Stimulated activated CD8-positive, alpha-beta memory T cell treated with anti-CD3 and anti-CD28 coated beads, Interleukin-4, amount 100 ng/mL, for 1 hour (primary cell): ENCODE measurements around the gene PRELID1.
"Not testable (repeated sequence)": the region's sequence is repeated elsewhere in the genome, so short reads cannot be mapped to it uniquely, and the experiment has no call there.

ENCODE experiments used
- DNase-seq, 2 donors: peaks; one replicate each; pipeline ENCODE4 v3.0.0-alpha.2; 2020; ENCODE audit warnings: low read depth in 2 of 2, low spot score in 1 of 2

Gene PRELID1

DNA sequence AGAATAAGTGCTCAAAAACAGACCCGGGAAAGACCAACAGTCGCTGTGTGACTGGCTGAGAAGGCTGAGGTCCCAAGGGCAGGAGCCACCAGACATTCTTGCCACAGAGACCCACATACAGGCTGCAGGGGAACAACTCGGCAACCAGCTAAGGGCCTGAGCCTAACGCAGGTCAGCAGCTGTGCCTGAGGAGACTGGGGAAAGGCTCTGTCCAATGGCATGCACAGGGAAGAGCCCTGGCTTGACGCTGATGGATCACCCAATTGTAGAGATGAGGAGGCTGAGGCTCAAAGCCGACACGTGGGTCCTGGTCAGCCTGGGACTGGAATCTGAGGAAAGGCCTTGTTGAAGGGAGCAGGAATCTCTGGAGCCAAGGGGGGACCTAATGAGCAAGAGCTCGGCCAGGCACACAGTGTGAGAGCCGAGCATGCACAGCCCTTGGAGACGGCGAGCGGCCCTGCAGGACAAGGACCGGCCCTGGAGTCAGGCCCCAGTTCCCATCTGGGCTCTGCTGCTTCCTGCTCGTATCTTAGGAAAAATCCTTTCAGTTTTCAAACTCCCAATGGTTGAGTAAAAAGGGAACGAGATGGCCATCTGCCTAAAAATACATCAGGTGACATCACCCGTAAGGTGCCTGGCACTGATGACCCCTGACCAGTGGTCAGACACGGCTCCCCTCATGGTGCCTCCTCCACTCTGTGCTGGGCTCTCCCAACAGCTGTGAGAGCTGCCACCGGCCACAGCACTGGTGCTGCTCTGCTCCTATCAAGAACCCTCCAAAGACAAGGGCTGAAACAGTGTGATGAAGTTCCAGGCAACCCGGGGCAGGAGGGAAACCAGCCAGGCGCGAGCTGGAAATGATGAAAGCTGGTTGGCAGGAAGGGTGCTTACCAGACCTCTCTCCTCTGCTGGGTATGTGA is 31.4 kb downstream of the PRELID1 start:
- DNase-seq: no peak

DNA sequence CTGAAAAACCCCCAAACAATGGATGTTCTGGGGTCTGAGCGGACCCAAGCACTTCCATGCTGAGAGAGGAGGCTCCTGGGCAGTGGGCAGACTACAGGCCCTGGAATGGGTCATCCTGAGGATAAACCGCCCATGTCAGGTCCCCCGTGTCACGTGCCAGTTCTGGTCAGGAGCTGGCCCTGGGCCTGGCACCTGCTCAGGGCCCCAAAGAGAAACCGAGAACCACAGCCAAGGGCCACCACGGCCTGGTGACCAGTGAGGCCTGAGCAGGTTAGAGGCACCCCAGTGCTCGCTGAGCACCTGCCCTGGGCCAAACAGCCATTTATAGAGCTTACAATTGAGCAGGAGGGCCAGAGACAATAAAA is 32.1 kb downstream of the PRELID1 start:
- no peak for DNase-seq

DNA sequence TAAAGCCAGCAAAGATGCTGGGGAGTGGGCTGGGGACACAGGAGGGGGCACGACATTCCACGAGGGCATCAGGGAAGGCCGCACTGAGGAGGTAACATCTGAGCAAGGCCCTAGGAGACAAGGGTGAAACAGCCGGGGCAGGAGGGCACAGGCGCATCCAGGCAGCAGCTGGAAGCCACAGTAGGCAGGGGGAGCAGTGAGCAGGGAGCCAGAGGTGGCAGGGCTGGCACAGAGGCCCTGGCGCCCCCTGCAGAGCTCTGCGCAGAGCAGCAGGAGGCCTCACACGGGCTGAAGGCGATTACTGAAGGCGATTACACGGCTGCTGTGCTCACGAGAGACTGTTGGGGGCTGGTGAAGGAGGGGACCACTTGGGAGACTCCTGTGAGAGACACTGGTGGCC is 32.5 kb downstream of the PRELID1 start:
- DNase-seq: no peak

DNA sequence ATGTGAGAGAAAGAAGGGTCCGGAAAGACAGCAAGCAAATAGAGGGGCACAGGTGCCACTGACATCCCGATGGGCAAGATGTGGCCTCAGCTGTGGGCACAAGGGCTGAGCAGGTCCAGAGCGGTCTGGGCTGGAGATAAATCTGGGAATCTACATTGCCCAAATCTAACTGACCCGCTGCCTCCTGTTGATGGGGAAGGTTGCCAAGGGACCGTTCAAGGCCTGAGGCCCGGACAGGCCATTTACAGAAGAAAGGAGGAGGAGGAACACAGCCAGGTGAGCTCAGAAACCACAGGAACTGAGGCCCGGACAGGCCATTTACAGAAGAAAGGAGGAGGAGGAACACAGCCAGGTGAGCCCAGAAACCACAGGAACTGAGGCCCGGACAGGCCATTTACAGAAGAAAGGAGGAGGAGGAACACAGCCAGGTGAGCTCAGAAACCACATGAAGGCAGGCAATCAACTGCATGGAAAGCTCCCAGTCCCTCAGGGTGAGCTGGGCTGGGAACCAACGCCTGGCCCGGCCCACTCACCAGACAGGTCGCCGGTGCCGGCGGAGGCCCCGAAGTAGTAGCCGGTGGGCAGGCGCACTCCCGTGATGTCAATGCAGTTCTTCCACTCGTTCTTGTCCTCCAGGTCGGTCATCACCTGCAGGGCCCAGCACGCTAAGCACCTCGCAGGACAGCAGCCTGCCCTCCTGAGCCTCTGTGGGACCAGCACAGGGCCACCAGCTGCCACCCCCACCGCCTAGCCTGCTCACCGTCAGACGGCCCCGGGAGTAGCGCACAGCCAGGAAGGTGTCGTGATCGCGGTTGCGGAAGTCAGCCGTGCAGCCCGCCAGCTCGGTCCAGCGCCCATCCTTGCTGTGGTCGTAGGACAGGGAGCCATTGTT is 33.2 kb downstream of the PRELID1 start:
- no peak for DNase-seq

DNA sequence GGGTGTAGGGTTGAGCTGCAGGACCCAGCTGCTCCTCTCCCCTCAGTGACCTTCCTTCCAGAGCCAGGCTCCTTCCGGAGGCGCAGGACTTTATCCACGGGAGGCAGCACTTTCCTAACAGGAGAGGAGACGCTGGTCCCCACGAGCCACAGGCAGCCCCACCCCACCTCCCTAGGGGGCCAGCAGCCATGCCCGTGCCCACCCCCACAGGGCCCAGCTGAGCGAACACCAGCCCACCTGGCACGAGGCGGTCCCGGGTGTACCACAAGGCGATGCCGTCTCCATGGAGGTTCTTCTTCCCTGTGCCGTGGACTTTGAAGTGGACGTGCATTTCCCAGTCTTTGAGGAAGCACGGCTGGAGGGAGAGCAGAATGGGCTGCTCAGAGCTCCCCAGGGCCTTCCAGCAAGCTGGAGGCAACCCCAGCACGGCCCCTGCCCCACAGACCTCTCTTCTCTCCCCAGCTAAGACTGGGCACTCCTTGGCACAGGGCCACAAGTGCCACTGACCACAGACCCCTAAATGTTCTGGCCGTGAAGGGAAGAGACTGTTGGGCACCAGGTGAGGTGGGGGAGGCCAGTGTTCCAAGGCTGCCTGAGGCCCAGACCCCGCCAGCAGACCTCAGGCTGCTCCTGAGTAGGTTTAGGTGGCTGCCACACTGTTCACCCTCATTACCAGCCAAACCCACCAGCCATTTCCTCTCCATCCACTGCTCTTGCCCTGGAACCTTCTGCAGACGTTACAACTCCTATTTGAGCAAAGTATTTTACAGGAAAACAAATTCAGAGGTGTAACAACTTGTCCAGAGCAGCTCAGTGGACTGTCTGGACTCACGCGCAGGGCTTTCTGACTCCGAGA is 34.9 kb downstream of the PRELID1 start:
- no peak for DNase-seq

DNA sequence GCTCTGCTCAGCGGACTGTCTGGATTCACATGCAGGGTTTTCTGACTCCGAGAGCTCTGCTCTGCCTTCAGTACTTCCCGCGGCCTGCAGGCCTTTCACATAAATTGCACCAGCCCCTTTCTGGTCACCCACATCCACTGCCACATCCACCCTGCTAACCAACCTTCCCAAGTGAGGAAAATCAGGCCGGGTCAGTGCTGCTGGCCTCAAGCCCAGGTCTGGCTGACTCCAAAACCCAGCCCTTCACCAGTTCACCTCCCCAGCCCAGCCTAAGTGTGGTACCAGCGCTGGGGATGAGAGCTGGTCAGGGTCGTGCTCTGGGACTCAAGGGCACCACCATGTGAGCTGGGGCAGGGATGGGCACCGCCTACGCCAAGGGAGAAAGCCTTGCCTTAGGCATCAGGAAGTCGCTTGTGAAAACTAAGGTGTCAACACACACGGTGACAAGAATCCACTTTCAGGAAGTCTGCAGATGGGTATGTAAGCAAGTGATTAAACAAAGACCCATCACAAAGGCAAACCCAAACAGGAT is 35.6 kb downstream of the PRELID1 start:
- DNase-seq: no peak

DNA sequence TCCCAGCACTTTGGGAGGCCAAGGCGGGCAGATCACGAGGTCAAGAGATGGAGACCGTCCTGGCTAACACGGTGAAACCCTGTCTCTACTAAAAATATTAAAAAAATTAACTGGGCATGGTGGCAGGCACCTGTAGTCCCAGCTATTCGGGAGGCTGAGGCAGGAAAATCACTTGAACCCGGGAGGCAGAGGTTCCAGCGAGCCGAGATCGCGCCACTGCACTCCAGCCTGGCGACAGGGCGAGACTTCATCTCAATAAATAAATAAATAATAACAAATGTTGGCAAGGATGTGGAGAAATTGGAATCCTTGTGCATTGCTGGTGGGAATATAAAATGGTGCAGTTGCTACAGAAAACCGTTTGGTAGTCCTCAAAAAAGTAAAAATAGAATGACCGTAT is 39.4 kb downstream of the PRELID1 start:
- DNase-seq: not testable (repeated sequence)

DNA sequence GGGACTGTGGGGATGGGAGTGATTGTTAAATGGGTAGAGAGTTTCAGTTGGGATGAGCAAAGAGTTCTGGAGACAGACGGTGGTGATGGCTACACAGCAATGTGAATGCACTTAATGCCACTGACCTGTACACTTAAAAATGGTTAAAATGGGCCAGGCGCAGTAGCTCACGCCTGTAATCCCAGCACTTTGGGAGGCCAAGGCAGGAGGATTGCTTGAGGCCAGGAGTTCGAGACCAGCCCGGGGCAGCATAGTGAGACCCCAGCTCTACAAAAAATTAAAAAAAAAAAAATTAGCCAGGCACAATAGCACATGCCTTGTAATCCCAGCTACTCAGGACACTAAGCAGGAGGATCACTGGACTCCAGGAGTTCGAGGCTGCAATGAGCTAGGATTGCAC is 40.2 kb downstream of the PRELID1 start:
- DNase-seq: no peak

DNA sequence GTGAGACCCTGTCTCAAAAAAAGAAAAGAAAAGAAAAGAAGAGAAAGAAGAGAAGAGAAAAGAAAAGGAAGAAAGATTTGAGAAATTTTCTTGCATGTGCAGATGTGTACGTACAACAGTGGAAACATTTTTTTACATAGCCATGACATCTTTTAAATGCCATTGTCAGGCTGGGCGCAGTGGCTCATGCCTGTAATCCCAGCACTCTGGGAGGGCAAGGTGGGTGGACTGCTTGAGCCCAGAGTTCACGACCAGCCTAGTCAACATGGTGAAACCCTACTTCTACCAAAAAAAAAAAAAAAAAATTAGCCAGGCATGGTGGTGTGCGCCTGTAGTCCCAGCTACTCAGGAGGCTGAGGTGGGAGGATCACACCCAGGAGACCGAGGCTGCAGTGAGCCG is 41.3 kb downstream of the PRELID1 start:
- DNase-seq: no peak

DNA sequence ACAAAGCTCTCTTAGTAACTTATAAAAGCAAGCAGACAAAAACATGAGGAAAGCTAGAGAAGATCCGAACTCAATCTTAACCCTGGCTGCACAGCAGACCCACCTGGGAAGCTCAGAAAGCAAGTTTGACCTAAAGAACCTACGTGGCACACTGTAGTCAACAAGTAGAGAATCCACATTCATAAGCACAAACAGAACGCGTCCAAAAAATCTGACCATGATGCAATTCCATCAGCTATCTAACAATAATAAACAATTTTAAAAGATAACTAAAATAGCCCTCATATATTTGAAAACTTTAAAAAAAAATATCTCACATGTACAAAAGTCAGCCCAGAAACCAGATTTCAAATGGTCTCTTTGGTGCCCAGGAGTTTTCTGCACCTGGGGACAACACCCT is 43.2 kb downstream of the PRELID1 start:
- no peak for DNase-seq

DNA sequence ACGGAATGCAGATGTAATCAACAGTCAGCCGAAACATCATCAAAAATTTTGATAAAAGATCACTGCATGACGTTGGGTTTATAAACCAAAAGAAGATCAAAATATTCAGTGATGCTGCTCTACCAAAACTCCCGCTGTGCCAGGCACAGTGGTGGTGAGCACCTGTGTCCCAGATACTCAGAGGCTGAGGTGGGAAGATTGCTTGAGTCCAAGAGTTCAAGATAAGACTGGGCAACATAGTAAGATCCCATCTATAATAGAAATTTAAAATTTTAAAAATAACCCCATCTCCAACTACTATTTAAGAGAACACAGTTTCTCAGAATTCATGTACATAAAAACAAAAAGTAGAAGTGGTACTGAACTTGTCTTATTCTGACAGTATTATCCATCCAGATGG is 44.1 kb downstream of the PRELID1 start:
- no peak for DNase-seq

DNA sequence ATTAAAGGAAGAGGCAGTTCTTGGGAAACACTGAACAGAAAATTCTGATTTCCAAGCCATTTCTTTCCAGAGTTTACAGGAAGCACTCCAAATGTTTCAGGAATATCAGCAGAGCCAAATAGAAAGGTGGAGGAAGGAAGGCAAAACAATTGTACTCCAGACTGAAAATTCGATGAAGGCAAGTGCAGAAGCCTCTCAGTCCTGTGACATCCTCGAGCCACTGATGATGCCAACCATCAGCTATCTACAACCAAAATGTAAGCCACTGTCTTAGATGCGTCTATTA is 45.7 kb downstream of the PRELID1 start:
- no peak for DNase-seq

DNA sequence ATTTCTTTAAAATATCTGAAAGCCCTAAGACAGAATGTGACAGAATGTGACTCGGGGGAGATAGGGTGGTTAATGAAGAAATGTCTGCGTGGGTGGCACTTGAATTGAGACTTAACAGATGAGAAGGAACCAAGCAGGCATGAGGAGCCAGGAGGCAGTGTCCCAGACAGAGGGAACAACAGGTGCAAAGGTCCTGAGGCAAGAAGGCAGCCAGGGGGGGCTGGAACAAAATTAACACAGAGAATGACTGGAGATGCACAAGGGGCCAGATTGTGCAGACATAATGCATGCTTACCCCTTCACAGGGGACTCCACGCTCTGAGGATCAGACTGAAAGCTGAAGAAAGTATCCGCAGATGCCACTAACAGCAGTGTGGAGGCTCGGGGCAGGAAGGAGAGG is 46.2 kb downstream of the PRELID1 start:
- DNase-seq: no peak

DNA sequence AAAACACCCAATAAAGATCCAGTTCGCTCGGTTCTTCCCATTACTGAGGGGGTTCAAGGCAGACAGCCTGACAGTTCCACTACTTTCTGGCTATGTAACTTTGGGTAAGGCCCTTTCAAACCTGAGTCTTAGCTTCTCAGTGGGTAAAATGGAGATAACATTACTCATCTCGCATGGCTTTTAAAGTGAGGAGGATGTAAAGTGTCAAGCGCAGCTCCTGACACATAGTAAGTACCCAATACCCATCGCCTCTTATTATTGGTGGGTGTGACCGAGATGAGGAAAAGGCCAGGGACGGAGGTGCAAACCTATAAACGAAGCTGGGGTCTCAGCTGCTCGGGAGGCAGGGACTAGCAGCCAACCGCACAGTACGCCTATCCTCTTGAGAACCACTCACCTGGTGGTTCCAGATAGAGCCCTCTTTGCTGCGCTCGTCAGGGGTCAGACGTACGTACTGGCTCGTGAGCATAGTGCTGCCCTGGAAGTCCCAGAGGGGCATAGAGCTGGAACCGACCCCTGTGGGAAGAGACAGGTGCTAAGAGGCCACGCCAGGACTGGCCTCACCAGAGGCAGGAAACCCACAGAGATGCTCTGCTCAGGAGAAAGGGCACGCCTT is 47.3 kb downstream of the PRELID1 start:
- DNase-seq: no peak

DNA sequence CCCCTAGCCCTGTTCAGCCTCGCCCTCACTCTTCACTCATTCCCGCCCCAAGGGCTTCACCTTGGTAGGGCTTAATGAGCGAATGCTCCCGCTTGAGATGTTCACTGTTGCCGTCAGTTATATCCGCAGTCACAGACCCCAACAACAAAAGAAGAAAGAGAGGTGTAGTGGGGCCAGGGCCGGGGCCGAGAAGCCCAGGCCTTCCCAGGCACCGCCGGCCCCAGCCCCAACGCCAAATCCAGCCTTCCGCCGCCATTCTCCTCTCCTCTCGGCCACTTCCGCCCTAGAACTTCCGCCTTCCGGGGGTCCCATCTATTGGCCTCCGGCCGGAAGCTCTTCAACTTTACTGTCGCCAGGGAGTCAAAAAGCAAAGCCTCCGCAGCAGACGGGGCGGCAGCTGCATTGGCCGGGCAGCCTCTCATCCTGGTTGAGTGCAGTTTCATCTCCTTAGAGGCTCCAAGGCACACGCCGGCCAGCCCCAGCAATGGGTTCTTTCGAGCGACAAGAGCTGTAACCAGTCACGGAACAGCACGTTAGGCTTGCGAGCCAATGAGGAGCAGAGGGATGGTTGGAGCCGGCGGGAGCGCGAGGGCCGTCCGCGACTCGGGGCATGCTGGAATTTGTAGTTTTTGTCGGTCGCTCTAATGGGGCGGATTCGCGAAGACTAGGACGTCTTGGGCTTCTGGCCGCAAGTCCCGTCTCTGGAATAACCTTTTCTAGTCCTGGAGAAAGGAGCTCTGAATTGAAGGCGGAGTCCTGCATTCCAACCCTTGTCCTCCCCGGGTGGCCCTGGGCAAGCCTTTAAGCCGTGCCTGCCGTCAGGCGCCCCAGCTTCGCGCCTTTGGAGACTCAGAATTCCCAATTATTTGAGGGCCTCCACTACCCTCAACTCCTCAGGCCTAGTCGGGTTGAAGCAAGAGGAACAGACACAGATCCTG is 48.1 kb downstream of the PRELID1 start, which contains the start of gene LMAN2:
LMAN2 (minus strand) TSS at position 277 of the 938 bp plus-strand sequence; CDS start at position 256, 21 bp downstream.
- DNase-seq: peak; percentile 67 to 76

DNA sequence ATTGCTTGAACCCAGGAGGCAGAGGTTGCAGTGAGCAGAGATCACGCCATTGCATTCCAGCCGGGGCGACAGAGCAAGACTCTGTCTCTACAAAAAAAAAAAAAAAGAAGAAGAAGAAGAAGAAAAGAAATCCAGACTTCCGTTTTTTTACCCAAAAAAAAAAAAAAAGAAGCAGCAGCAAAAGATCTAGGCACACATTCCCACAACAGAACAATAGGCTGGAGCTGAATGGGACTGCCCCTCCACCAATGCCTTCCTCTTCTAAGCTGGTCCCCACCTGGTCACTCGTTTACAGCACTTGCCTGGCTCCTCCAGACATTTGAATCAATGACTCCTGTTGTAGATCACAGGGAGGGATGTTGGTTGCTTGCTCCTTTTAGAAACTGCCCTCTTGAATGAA is 49.5 kb downstream of the PRELID1 start:
- no peak for DNase-seq

DNA sequence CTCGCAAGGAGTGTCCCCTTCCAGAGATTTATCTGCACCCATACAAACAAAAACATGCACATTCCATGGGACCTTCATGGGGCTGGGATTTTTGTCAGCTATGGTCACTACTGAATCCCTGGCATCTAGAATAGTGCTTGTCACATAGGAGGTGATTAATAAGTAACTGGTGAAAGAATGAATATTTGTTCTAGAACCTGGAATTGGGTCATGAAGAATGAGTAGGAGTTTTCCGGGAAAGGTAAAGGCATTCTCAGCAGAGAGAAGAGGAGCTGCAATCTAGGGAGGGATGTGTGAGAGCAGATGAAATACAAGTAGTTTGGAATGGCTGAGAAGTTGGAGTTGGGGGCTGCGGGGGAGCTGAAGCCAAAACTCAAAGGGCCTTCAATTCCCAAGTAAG is 50.7 kb downstream of the PRELID1 start:
- DNase-seq: no peak

DNA sequence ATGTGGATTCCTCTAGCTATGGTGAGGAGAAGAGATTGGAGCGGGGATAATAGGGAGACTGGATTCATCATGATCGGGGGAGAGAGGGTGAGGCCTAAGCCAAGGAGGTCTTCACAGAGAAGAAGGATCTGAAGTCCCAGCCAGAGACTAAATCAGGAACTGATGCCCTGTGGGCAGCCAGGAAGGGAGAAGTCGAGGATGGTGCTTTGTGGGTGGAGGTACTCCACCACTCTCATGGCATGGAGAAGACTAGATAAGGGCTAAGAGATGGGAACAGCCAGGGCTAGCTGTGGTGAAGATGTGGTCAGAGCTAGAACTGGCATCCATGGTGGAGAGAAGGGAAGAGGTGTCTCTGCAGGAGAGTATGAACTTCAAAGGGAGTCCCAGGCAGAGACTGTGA is 51.1 kb downstream of the PRELID1 start:
- no peak for DNase-seq

DNA sequence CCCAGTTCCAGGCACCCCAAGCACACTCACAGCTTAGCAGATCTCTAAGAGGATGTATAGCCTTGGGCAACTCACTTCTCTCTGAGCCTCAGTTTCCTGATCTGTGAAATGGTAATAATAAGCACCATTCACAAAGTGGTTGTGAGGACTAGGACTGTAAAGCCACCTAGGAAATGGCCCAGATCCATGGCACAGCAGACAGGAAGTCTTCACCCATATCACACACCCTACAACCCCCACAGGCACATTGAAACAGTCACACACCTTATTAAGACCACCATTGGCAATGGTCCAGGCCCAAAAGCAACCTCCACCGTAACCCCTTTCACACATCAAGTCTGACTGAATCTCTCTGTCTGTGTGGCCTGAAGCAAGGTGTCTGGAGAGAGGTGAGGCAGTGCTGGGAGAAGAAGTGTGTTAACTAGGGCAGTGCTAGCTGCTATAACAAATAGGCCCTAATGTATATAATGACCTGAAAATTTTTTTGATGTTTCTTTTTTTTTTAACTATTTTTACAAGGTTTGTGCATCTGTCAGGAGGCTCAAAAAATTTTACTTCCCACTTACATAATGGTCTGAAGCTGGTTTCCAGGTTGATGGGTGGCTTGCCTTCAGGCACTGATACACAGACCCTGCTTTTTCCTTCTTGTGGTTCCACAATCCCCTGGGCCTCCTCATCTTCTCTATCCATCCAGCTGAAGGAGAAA is 51.7 kb downstream of the PRELID1 start:
- no peak for DNase-seq
